HL-60 (cell line): ENCODE results near the gene FAM229A.

Experiments
- DNase-seq, 2 experiments: peaks; one replicate each; pipeline ENCODE4 v3.0.0-alpha.2; 2010 to 2020; ENCODE audit warnings: low read depth in 1 of 2, low spot score in 1 of 2
- H3K27ac ChIP-seq: fragments of 250-450 bp; sonication (Bioruptor Pico); replicated peaks from 2 replicates; pipeline ENCODE4 v1.5.1; 2020; ENCODE audit warnings: mild to moderate bottlenecking, moderate library complexity
- H3K27me3 ChIP-seq: fragments of 250-450 bp; sonication (Bioruptor Pico); 2 replicates; pipeline ENCODE4 v1.5.1; 2021; ENCODE audit warnings: mild to moderate bottlenecking, moderate library complexity; ENCODE audit not compliant: insufficient read depth, poor library complexity, severe bottlenecking
- H3K4me3 ChIP-seq: replicated peaks from 2 replicates; pipeline ENCODE4 v1.5.1; 2011; ENCODE audit warnings: mild to moderate bottlenecking, control low read depth, low read length; ENCODE audit not compliant: insufficient read depth
- GABPA ChIP-seq: IDR thresholded peaks from 2 replicates; pipeline ENCODE4 v1.6.1; 2012; ENCODE audit warnings: low read depth
- POLR2AphosphoS5 ChIP-seq: IDR thresholded peaks from 2 replicates; pipeline ENCODE4 v1.6.1; 2012; ENCODE audit warnings: low read depth
- SPI1 ChIP-seq: IDR thresholded peaks from 2 replicates; pipeline ENCODE4 v1.6.1; 2012; ENCODE audit warnings: low read depth, mild to moderate bottlenecking, borderline replicate concordance
- TF ChIP-seq, protein P1 (sequence below): IDR thresholded peaks from 2 replicates; pipeline ENCODE4 v1.6.1; 2012; ENCODE audit warnings: low read depth; ENCODE audit not compliant: insufficient replicate concordance
- TF ChIP-seq, protein P2 (sequence below): IDR thresholded peaks from one replicate; pipeline ENCODE4 v1.5.1; 2011; ENCODE audit warnings: low read length, control low read depth, inconsistent platforms; ENCODE audit not compliant: insufficient read depth

The FAM229A gene

DNA sequence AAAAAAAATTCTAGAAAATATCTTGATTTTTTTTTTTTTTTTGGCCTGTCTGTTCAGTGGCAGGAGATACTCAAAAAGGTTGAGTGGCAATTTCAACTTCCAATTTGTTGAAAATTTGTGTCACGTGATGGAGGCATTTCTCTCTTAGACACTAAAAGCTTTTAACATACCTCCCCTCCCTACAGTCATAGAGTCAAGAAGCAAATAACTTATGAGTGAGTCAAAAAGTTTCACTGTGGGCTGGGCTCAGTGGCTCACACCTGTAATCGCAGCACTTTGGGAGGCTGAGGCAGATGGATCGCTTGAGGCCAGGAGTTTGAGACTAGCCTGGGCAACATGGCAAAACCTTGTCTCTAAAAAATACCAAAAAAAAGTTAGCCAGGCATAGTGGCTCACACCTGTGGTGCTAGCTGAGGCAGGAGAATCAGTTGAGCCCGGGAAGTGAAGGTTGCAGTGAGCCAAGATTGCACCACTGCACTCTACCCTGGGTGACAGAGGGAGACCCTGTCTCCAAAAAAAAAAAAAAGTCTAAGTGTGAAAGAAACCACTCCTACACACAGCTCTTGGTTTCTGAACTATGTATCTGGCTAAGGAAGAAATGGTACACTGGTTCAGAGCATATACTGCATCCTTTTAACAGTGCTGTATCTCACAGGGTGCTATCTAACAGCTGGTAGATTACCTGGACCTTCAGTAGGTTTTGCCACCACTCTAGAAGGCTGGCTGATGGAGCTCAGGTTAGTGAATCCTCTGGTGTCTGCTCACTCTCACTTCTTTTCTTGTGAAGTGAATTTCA is 43.6 kb upstream of the FAM229A start:
- TF ChIP-seq GABPA (no peak), SPI1 (no peak)
- DNase-seq: no peak

GRCh38 chr1:32404946-32405345 is 42.7 kb upstream of the FAM229A start:
- DNase-seq: no peak
- H3K4me3 ChIP-seq: no peak overlapping the region
- TF ChIP-seq POLR2AphosphoS5 (no peak), GABPA (no peak), SPI1 (no peak)
- TF ChIP-seq, protein P1, sequence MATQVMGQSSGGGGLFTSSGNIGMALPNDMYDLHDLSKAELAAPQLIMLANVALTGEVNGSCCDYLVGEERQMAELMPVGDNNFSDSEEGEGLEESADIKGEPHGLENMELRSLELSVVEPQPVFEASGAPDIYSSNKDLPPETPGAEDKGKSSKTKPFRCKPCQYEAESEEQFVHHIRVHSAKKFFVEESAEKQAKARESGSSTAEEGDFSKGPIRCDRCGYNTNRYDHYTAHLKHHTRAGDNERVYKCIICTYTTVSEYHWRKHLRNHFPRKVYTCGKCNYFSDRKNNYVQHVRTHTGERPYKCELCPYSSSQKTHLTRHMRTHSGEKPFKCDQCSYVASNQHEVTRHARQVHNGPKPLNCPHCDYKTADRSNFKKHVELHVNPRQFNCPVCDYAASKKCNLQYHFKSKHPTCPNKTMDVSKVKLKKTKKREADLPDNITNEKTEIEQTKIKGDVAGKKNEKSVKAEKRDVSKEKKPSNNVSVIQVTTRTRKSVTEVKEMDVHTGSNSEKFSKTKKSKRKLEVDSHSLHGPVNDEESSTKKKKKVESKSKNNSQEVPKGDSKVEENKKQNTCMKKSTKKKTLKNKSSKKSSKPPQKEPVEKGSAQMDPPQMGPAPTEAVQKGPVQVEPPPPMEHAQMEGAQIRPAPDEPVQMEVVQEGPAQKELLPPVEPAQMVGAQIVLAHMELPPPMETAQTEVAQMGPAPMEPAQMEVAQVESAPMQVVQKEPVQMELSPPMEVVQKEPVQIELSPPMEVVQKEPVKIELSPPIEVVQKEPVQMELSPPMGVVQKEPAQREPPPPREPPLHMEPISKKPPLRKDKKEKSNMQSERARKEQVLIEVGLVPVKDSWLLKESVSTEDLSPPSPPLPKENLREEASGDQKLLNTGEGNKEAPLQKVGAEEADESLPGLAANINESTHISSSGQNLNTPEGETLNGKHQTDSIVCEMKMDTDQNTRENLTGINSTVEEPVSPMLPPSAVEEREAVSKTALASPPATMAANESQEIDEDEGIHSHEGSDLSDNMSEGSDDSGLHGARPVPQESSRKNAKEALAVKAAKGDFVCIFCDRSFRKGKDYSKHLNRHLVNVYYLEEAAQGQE: no peak
- TF ChIP-seq, protein P2, sequence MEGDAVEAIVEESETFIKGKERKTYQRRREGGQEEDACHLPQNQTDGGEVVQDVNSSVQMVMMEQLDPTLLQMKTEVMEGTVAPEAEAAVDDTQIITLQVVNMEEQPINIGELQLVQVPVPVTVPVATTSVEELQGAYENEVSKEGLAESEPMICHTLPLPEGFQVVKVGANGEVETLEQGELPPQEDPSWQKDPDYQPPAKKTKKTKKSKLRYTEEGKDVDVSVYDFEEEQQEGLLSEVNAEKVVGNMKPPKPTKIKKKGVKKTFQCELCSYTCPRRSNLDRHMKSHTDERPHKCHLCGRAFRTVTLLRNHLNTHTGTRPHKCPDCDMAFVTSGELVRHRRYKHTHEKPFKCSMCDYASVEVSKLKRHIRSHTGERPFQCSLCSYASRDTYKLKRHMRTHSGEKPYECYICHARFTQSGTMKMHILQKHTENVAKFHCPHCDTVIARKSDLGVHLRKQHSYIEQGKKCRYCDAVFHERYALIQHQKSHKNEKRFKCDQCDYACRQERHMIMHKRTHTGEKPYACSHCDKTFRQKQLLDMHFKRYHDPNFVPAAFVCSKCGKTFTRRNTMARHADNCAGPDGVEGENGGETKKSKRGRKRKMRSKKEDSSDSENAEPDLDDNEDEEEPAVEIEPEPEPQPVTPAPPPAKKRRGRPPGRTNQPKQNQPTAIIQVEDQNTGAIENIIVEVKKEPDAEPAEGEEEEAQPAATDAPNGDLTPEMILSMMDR: no peak
- no peaks in the 10 kb centered on the region for H3K27me3 ChIP-seq
- H3K27ac ChIP-seq: no peak overlapping the region

More for the DNA sequence above, 43.6 kb upstream of the FAM229A start:
- Histone ChIP-seq H3K4me3 (no peak overlapping the region), H3K27me3 (no peaks in the 10 kb centered on the region), H3K27ac (no peak overlapping the region)

DNA sequence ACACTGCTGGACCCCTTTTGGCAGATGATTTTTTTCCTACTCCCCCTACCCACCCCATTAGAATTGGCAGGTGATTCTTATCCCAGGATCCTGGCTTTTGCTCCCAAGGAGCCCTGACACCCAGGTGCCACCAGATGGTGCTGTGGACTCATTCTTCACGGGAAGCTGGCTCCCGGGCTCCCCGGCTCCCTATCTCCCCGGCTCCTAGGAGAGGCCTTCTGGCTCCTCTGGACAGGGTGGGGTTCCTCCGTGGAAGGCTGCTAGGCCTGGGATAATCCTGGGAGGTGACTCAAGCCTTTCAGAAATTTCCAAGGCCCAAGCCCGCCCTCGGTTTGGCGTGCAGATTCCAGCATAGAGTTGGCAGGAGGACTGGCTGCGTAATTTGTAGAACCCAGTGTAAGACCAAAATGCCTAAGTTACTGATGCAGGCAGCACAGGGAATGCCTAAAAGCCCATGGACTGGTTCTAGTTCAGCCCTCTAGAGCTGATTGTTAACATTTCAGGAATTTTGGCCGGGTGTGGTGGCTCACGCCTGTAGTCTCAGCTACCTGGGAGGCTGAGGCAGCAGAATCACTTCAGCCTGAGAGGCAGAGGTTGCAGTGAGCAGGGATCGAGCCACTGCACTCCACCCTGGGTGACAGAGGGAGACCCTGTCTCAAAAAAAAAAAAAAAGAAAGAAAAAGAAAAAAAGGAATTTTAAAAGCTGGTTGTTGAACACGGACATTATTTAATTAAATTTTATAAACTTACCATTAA is 38.8 kb upstream of the FAM229A start:
- TF ChIP-seq SPI1: no peak
- TF ChIP-seq, protein P2: peak; percentile 73
- TF ChIP-seq POLR2AphosphoS5: no peak
- TF ChIP-seq, protein P1: no peak
- peak; percentile 28 to 61 for DNase-seq
- Histone ChIP-seq H3K4me3 (no peak overlapping the region), H3K27ac (no peak overlapping the region), H3K27me3 (no peaks in the 10 kb centered on the region)

- no peak for DNase-seq
- no peak for TF ChIP-seq POLR2AphosphoS5
- TF ChIP-seq GABPA: no peak
- TF ChIP-seq SPI1: no peak
- TF ChIP-seq, protein P1: no peak
- TF ChIP-seq, protein P2: no peak
- no peak overlapping the region for H3K27ac ChIP-seq
Observed at GRCh38 chr1:32399843-32400242, 37.6 kb upstream of the FAM229A start.

More at GRCh38 chr1:32399843-32400242, 37.6 kb upstream of the FAM229A start:
- Histone ChIP-seq H3K27me3 (no peaks in the 10 kb centered on the region), H3K4me3 (no peak overlapping the region)
